Natural killer cell treated with Interleukin-12 subunit alpha and Interleukin-12 subunit beta and Interleukin-15 and Interleukin-18, amount 100 ng/mL, for 72 hours (primary cell): ENCODE measurements around the gene MUC7. TPM values are rescaled to one million over a fixed set of nuclear protein-coding genes. Genes with fewer than 3 reads are reported as not detected.
"Not testable (repeated sequence)": the region's sequence is repeated elsewhere in the genome, so short reads cannot be mapped to it uniquely, and the experiment has no call there.

Experiments used
- ATAC-seq, 2 donors: fragments of 150-1000 bp; cut with Tn5 transposase in 1 of 2; sonication (Bioruptor Pico), chemical (Tn5 transposase) in 1 of 2; 2 replicates each; pipeline ENCODE4 v1.10.0; 2021
- DNase-seq: peaks from one replicate; pipeline ENCODE4 v3.0.0; 2022; ENCODE audit warnings: low spot score
- H3K27ac Mint-ChIP-seq, 2 donors: 1 replicate in 1 of 2; 2 replicates in 1 of 2; pipeline ENCODE4 v1.8.0; 2022; ENCODE audit warnings: mixed read lengths in 2 of 2, mild to moderate bottlenecking in 1 of 2, moderate library complexity in 1 of 2
- H3K27me3 Mint-ChIP-seq, 2 donors: 1 replicate in 1 of 2; 2 replicates in 1 of 2; pipeline ENCODE4 v1.8.0; 2022; ENCODE audit warnings: mixed read lengths in 2 of 2
- H3K36me3 Mint-ChIP-seq: one replicate; pipeline ENCODE4 v1.8.0; 2022; ENCODE audit warnings: mixed read lengths
- H3K4me1 Mint-ChIP-seq, 2 donors: 1 replicate in 1 of 2; 2 replicates in 1 of 2; pipeline ENCODE4 v1.8.0; 2022; ENCODE audit warnings: low read depth in 2 of 2, mixed read lengths in 2 of 2, mild to moderate bottlenecking in 1 of 2
- H3K4me3 Mint-ChIP-seq: one replicate; pipeline ENCODE4 v1.8.0; 2022; ENCODE audit warnings: mixed read lengths
- H3K9me3 Mint-ChIP-seq: 2 replicates; pipeline ENCODE4 v1.8.0; 2022; ENCODE audit warnings: mixed read lengths
- total RNA-seq, 2 donors: library from RNA; stranded (reverse); gene quantifications; one replicate each; pipeline ENCODE4 v1.2.3, GENCODE V29; 2022

The MUC7 gene
- not detected for total RNA-seq

DNA sequence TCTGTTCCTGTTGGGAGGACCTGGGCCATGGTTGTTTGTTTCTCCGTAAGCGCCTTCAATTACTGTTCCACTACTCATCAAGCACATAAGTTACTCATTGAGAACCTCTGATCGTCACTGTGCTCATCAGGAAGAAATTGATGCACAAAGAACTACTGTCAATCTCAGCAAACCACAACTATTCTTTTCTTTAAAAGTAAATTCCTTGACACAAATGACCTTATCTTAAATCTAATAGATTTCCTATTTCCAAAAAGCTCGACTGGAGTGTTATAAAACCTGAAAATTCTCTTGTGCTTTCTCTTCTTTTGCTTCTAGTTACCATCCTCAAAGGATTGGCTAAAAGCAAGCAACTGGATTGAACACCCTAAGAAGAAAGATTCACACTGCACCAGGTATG, at the start of gene MUC7:
Gene MUC7, plus strand, starts transcription at position 301 of the 400 bp plus-strand sequence. CDS start 1,825 bp downstream, outside the sequence.
- H3K27me3 Mint-ChIP-seq, result no peaks in the 10 kb centered on the region
- ATAC-seq (no peak), DNase-seq (no peak)
- no peaks in the 10 kb centered on the region for H3K36me3 Mint-ChIP-seq
- H3K27ac Mint-ChIP-seq, result no peak within 1 kb of the TSS
- no peak within 1 kb of the TSS for H3K4me3 Mint-ChIP-seq
- no peaks in the 10 kb centered on the region for H3K4me1 Mint-ChIP-seq
- H3K9me3 Mint-ChIP-seq, result peaks cover 10% of the 10 kb centered on the region

DNA sequence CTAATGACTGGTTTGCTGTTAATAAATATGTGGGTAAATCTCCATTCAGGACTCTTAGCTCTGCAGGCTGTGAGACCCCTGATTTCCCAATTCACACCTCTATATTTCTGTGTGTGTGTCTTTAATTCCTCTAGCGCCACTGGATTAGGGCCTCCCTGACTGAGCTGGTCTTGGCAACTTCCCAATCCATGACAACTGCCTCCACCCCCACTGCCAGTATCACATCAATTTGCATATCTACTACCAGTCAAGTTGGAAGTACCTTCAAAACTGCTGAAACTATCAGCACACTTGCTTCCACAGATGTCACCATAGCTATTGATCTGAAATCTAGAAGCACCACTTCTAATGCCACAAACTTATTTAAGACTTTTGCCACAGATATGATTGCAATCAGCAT, 46.7 kb upstream of the MUC7 start:
- Mint-ChIP-seq H3K4me1 (no peaks in the 10 kb centered on the region), H3K36me3 (no peaks in the 10 kb centered on the region), H3K27me3 (no peaks in the 10 kb centered on the region), H3K9me3 (peaks cover 16% of the 10 kb centered on the region), H3K27ac (no peak overlapping the region), H3K4me3 (no peak overlapping the region)
- ATAC-seq (no peak), DNase-seq (no peak)

DNA sequence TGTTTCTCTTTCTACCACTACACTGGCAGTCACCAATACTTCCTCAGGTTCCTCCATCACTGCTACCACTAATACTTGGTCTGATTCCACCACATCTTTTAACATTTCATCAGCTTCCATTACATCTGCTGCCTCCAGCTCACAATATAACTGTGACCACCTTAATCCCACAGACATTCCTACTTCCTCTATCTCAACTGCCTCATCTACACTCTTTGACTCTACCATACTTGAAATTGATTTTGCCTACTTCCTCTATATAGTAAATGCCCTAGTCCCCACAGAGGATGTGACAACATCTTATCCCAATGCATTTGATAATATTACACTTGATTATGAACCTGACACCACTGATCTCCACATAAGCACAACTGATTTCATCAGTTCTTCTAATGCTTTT, 45.2 kb upstream of the MUC7 start:
- no peak for DNase-seq
- no peak for ATAC-seq
- H3K36me3 Mint-ChIP-seq, result no peaks in the 10 kb centered on the region
- H3K4me3 Mint-ChIP-seq, result no peak overlapping the region
- no peaks in the 10 kb centered on the region for H3K4me1 Mint-ChIP-seq
- H3K9me3 Mint-ChIP-seq, result peaks cover 11% of the 10 kb centered on the region
- H3K27ac Mint-ChIP-seq, result no peak overlapping the region
- no peaks in the 10 kb centered on the region for H3K27me3 Mint-ChIP-seq

DNA sequence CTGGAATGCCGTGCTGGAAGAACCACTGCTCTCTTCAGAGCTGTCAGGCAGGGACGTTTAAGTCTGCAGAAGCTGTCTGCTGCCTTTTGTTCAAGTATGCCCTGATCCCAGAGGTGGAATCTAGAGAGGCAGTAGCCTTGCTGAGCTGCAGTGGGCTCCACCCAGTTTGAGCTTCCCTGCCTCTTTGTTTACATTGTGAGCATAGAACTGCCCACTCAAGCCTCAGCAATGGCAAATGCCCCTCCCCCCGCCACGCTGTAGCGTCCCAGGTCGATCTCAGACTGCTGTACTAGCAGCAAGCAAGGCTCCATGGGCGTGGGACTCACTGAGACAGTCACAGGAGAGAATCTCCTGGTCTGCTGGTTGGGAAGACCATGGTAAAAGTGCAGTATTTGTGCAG, 34.8 kb upstream of the MUC7 start:
- Mint-ChIP-seq H3K27me3 (no peaks in the 10 kb centered on the region), H3K36me3 (no peaks in the 10 kb centered on the region), H3K4me1 (no peaks in the 10 kb centered on the region), H3K4me3 (no peak overlapping the region), H3K9me3 (peaks cover 11% of the 10 kb centered on the region), H3K27ac (no peak overlapping the region)
- ATAC-seq (no peak), DNase-seq (no peak)

DNA sequence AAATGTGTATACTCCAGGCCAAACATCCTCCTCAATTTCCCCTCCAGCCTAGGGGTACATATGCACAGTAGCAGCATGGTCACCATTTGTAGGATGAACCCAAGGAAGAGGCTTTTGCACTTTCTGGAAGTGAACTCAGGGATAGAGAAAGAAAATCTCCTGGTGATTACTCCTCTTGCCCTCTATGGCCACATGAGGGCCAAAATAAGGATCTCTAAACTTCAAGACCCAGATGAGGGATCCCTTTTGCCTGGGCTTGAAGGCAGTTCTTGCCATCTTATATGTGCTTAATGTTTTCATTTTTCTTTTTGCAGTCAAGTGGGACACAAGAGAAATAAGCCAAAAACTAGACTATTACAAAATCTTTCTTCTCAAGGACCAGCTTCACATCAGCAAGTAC, 29.5 kb upstream of the MUC7 start:
- DNase-seq (no peak), ATAC-seq (no peak)

DNA sequence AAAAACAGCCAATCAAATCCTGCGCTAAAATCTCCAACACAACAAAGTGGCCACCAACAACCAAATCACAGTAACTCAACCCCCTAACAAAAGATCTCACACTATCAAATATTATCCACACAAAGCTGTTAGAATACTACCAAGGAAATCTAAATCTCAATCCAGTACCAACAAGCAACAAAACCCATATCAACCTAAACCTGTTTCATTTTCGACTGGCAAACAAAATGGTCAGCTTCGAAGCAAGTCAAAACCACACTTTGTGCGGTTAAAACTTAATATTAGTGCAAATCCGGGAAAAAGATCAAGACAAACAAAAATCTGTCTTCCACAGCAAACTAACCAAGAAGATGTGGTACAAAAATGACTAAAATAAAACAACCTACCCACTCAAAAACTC, 28.7 kb upstream of the MUC7 start:
- no peaks in the 10 kb centered on the region for H3K36me3 Mint-ChIP-seq
- H3K9me3 Mint-ChIP-seq, result peaks cover 3% of the 10 kb centered on the region
- no peaks in the 10 kb centered on the region for H3K27me3 Mint-ChIP-seq
- H3K4me3 Mint-ChIP-seq, result no peak overlapping the region
- ATAC-seq, result no peak
- no peak for DNase-seq
- no peak overlapping the region for H3K27ac Mint-ChIP-seq
- no peaks in the 10 kb centered on the region for H3K4me1 Mint-ChIP-seq

More for the DNA sequence above, 29.5 kb upstream of the MUC7 start:
- Mint-ChIP-seq H3K27ac (no peak overlapping the region), H3K36me3 (no peaks in the 10 kb centered on the region), H3K4me1 (no peaks in the 10 kb centered on the region), H3K27me3 (no peaks in the 10 kb centered on the region), H3K4me3 (no peak overlapping the region), H3K9me3 (no peaks in the 10 kb centered on the region)

DNA sequence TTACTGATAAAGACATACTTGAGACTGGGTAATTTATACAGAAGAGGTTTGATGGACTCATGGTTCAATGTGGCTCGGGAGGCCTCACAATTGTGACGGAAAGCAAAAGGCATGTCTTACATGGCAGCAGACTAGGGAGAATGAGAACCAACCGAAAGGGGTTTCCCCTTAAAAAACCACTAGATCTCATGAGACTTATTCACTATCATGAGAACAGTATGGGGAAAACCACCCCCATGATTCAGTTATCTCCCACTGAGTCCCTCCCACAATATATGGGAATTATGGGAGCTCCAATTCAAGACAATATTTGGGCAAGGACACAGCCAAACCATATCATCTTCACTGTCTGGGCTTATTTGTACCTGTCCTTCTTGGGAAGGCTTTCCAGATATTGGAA, 22.8 kb upstream of the MUC7 start:
- Mint-ChIP-seq H3K36me3 (no peaks in the 10 kb centered on the region), H3K4me3 (no peak overlapping the region), H3K4me1 (no peaks in the 10 kb centered on the region), H3K27ac (no peak overlapping the region), H3K27me3 (no peaks in the 10 kb centered on the region), H3K9me3 (peaks cover 16% of the 10 kb centered on the region)
- ATAC-seq (no peak), DNase-seq (no peak)

DNA sequence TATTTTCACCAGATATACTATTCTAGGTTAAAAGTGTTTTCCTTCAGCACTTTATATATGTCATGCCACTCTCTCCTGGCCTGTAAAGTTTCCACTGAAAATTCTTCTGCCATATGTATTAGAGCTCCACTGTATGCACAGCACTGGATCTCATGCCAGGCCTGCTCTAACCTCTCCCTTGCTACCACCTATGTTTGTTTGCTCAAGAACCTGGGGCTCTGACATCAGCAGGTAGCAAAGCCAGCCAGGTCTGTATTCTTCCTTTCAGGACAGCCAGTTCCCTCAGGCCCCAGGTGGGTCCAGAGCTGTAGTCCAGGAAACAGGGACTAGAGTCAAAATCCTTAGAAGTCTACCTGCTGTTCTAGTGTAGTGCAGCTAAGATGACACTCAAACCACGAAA, 19.1 kb upstream of the MUC7 start:
- H3K36me3 Mint-ChIP-seq, result no peaks in the 10 kb centered on the region
- DNase-seq, result no peak
- no peak overlapping the region for H3K4me3 Mint-ChIP-seq

DNA sequence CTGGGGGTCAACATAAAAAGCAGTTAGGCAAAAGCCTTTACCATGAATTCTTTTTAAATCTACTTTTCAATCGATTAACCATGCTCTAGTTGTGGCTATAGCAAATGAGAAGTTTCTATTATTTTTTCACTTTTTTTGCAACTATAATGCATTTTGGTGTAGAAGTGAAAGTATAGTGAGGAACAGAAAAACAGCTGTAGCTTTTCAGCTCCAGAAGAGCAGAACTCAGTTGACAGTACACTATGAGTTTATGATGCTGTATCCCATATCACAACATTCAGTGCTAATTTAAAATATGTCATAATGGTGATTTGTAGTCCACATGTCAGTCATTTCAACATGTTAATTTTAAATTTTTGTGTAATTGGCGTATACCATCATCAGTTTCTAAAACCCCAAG, 8.7 kb upstream of the MUC7 start:
- ATAC-seq (no peak), DNase-seq (no peak)
- Mint-ChIP-seq H3K4me1 (no peaks in the 10 kb centered on the region), H3K36me3 (no peaks in the 10 kb centered on the region), H3K27ac (no peak overlapping the region), H3K4me3 (no peak overlapping the region), H3K27me3 (no peaks in the 10 kb centered on the region), H3K9me3 (peaks cover 18% of the 10 kb centered on the region)

More for the DNA sequence above, 19.1 kb upstream of the MUC7 start:
- no peak overlapping the region for H3K27ac Mint-ChIP-seq
- H3K4me1 Mint-ChIP-seq, result no peaks in the 10 kb centered on the region
- no peak for ATAC-seq
- peaks cover 14% of the 10 kb centered on the region for H3K9me3 Mint-ChIP-seq
- no peaks in the 10 kb centered on the region for H3K27me3 Mint-ChIP-seq

DNA sequence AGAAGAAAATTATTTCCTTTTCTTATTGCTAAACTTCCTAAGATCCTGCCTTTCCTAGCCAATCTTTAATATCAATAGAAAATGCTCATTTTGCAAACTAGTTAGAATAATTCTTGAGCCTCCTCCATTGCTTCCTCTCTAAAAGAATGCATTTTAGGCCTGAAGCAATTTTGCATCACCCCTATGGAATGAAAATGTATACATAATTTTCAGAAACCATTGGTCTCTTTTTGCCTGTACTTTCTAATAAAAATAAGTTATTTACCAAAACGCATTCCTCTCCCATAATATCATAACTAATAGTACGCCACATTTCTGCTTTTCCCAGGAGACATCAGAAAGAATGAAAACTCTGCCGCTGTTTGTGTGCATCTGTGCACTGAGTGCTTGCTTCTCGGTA, 1.7 kb downstream of the MUC7 start:
- H3K36me3 Mint-ChIP-seq, result no peaks in the 10 kb centered on the region
- H3K27ac Mint-ChIP-seq, result no peak overlapping the region
- H3K4me3 Mint-ChIP-seq, result no peak overlapping the region
- DNase-seq (no peak), ATAC-seq (no peak)
- peaks cover 3% of the 10 kb centered on the region for H3K9me3 Mint-ChIP-seq
- H3K4me1 Mint-ChIP-seq, result no peaks in the 10 kb centered on the region
- no peaks in the 10 kb centered on the region for H3K27me3 Mint-ChIP-seq

DNA sequence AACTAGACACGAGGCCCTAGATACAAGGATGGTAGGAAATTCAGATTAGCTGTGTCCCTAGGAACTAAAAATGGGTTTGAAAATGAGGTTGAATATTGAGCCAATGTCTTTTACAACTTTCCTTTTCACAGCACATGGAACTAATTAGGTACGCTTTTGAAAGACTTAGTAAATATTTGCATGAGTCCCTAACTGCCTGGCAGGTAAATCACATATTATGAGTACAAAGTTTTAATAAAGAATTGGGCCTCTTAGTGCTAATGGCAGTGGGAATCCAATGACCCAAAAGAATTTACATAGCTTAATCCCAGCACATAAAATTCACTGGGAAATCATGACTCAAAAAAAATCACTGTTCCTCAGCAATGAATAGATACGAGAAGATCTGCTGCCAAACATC, 16.8 kb downstream of the MUC7 start:
- Mint-ChIP-seq H3K36me3 (no peaks in the 10 kb centered on the region), H3K27me3 (peaks cover 0 to 5% of the 10 kb centered on the region in 2 donors), H3K9me3 (no peaks in the 10 kb centered on the region), H3K4me1 (no peaks in the 10 kb centered on the region), H3K27ac (no peak overlapping the region), H3K4me3 (no peak overlapping the region)
- ATAC-seq (no peak), DNase-seq (no peak)

DNA sequence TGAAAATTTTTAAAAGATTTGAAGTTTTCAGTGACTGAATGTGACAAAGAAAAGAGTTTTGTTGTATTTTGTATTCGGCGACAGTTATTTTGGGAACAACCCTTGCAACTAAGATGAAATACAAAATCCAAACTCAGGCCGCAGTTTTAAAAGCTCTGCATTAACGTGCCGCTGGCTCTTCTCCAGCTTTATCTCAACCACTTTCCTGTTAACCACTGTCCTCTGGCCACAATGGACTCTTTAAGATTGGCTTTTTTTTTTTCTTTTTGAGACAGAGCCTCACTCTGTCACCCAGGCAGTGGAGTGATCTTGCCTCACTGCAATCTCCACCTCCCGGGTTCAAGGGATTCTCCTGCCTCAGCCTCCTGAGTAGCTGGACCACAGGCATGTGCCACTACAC, 24.2 kb downstream of the MUC7 start:
- no peak overlapping the region for H3K27ac Mint-ChIP-seq
- ATAC-seq, result no peak
- H3K9me3 Mint-ChIP-seq, result no peaks in the 10 kb centered on the region
- no peak overlapping the region for H3K4me3 Mint-ChIP-seq
- no peak for DNase-seq
- H3K4me1 Mint-ChIP-seq, result no peaks in the 10 kb centered on the region
- no peaks in the 10 kb centered on the region for H3K36me3 Mint-ChIP-seq
- H3K27me3 Mint-ChIP-seq, result peaks cover 7 to 12% of the 10 kb centered on the region in 2 donors

DNA sequence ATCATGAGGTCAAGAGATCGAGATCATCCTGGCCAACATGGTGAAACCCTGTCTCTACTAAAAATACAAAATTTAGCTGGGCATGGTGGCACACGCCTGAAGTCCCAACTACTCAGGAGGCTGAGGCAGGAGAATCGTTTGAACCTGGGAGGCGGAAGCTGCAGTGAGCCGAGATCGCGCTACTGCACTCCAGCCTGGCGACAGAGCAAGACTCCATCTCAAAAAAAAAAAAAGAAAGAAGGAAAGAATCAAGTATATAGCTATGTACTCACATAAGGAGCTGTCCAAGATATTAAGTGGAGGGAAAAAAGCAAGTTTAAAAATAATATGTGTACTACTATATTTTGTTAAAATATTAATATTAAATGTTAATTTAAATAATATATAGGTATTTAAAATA, 29.8 kb downstream of the MUC7 start:
- not testable (repeated sequence) for H3K9me3 Mint-ChIP-seq, ATAC-seq, H3K4me1 Mint-ChIP-seq, H3K36me3 Mint-ChIP-seq, DNase-seq, H3K27ac Mint-ChIP-seq, H3K27me3 Mint-ChIP-seq, H3K4me3 Mint-ChIP-seq

DNA sequence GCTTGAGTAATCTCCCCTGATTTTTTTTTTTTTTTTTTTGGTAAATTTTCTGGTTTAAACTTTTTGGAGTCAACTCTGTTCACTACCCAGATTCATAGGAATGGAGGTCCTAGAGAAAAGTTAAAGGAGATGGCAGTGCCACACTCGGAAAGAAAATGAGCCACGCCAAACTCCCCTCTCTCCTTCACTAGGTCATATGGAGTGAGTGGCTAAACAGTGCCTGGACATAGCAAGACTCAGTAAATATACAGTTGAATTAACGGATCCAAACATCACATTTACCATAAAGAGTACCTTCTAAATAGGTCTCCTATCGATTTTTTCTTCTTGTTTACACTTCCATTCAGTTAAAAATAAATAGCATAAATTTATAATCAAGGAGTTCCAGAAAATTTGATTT, 32.7 kb downstream of the MUC7 start:
- H3K36me3 Mint-ChIP-seq, result no peaks in the 10 kb centered on the region

DNA sequence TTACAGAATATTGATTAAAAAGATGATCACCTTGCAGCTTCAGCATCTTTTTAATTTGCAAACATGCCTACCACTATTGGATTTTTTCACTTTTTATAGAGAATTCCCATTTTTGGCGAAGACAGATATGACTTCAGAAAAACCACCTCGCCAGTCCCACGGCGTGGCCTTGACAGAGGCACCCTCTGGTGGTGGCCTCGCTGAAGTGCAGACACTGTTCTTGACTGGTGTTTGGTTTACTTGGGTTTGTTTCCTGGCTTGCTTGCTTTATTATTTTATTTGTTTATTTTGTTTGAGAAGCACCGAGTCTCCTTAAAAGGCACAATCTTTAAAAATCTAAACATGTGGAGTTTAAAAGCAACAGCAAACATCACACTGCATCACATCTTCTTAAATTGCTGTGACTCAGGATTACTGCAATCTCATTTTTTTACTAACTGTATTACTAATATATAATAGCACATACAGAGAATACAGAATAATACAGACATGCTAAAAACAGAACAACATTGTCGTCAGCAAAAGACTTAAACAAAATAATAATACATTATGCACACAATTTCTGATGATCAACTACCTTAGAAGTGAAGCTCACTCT, 33.3 kb downstream of the MUC7 start:
- DNase-seq (peak; percentile 64), ATAC-seq (peak in 1 of 2 donors; percentile 67)
- Mint-ChIP-seq H3K27ac (no peak overlapping the region), H3K36me3 (no peaks in the 10 kb centered on the region), H3K27me3 (no peaks in the 10 kb centered on the region), H3K4me3 (no peak overlapping the region), H3K4me1 (no peaks in the 10 kb centered on the region), H3K9me3 (no peaks in the 10 kb centered on the region)

More for the DNA sequence above, 32.7 kb downstream of the MUC7 start:
- no peaks in the 10 kb centered on the region for H3K9me3 Mint-ChIP-seq
- H3K27ac Mint-ChIP-seq, result no peak overlapping the region
- DNase-seq (no peak), ATAC-seq (no peak)
- no peaks in the 10 kb centered on the region for H3K4me1 Mint-ChIP-seq
- peaks cover 0 to under 1% of the 10 kb centered on the region in 2 donors for H3K27me3 Mint-ChIP-seq
- H3K4me3 Mint-ChIP-seq, result no peak overlapping the region
